C4-2B (cell line): ENCODE measurements around the gene TRMT10C.

Source experiments
- ZFX ChIP-seq: fragments of 450-650 bp; IDR thresholded peaks from 2 replicates; pipeline ENCODE4 v1.6.1; 2017
- TF ChIP-seq, protein P1 (sequence below): fragments of 450-650 bp; conservative IDR thresholded peaks from 2 replicates; pipeline ENCODE4 v1.5.1; 2017; ENCODE audit warnings: mild to moderate bottlenecking

DNA sequence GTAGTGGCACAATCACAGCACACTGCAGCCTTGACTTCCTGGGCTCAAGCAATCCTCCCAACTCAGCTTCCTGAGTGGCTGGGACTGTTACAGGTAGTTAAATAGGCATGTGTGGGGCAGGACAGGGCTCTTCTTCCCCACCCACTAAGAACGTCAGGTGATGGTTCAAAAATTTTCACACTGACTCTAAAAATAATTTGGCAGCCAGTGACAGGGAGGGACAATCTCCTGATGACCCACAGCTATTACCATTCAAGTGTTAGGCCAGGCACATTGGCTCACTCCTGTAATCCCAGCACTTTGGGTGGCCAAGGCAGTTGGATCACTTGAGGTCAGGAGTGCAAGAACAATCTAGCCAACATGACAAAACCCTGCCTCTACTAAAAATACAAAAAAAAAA, 12.2 kb upstream of the TRMT10C start:
- TF ChIP-seq, protein P1, sequence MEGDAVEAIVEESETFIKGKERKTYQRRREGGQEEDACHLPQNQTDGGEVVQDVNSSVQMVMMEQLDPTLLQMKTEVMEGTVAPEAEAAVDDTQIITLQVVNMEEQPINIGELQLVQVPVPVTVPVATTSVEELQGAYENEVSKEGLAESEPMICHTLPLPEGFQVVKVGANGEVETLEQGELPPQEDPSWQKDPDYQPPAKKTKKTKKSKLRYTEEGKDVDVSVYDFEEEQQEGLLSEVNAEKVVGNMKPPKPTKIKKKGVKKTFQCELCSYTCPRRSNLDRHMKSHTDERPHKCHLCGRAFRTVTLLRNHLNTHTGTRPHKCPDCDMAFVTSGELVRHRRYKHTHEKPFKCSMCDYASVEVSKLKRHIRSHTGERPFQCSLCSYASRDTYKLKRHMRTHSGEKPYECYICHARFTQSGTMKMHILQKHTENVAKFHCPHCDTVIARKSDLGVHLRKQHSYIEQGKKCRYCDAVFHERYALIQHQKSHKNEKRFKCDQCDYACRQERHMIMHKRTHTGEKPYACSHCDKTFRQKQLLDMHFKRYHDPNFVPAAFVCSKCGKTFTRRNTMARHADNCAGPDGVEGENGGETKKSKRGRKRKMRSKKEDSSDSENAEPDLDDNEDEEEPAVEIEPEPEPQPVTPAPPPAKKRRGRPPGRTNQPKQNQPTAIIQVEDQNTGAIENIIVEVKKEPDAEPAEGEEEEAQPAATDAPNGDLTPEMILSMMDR: no peak
- TF ChIP-seq ZFX: no peak
